ENCODE data around the gene DNAJC11.
"Not testable (repeated sequence)": the region's sequence is repeated elsewhere in the genome, so short reads cannot be mapped to it uniquely, and the experiment has no call there.

DNAJC11 gene

GRCh38 chr1:6653436-6654290 lies 48.0 kb downstream of the DNAJC11 start:
- H3K9me3 Mint-ChIP-seq: no peaks in the 10 kb centered on the region
- H3K27ac Mint-ChIP-seq: no peak overlapping the region
- no peak for DNase-seq (ENCODE audit: low spot score in 2 of 2)
- H3K36me3 Mint-ChIP-seq: peaks cover 10% of the 10 kb centered on the region
- H3K27me3 Mint-ChIP-seq: no peaks in the 10 kb centered on the region
- no peaks in the 10 kb centered on the region for H3K4me1 Mint-ChIP-seq
- H3K4me3 Mint-ChIP-seq: no peak overlapping the region
- ATAC-seq (ENCODE audit: low read depth): no peak

GRCh38 chr1:6652986-6653385 lies 48.6 kb downstream of the DNAJC11 start:
- H3K4me3 Mint-ChIP-seq: no peak overlapping the region
- no peak overlapping the region for H3K27ac Mint-ChIP-seq
- no peaks in the 10 kb centered on the region for H3K27me3 Mint-ChIP-seq
- H3K4me1 Mint-ChIP-seq: no peaks in the 10 kb centered on the region
- no peaks in the 10 kb centered on the region for H3K9me3 Mint-ChIP-seq
- ATAC-seq (ENCODE audit: low read depth) (no peak), DNase-seq (ENCODE audit: low spot score in 2 of 2) (no peak)
- peaks cover 10% of the 10 kb centered on the region for H3K36me3 Mint-ChIP-seq

GRCh38 chr1:6651909-6652308 lies 49.7 kb downstream of the DNAJC11 start:
- peaks cover 10% of the 10 kb centered on the region for H3K36me3 Mint-ChIP-seq

GRCh38 chr1:6648556-6648955 lies 53.1 kb downstream of the DNAJC11 start:
- Mint-ChIP-seq H3K4me3 (no peak overlapping the region), H3K27ac (no peak overlapping the region), H3K27me3 (no peaks in the 10 kb centered on the region), H3K36me3 (peaks cover 10% of the 10 kb centered on the region), H3K4me1 (no peaks in the 10 kb centered on the region), H3K9me3 (no peaks in the 10 kb centered on the region)
- DNase-seq (ENCODE audit: low spot score in 2 of 2) (no peak), ATAC-seq (ENCODE audit: low read depth) (no peak)

More at GRCh38 chr1:6651909-6652308, 49.7 kb downstream of the DNAJC11 start:
- Mint-ChIP-seq H3K27ac (no peak overlapping the region), H3K4me1 (no peaks in the 10 kb centered on the region), H3K4me3 (no peak overlapping the region), H3K9me3 (no peaks in the 10 kb centered on the region), H3K27me3 (no peaks in the 10 kb centered on the region)
- DNase-seq (ENCODE audit: low spot score in 2 of 2) (no peak), ATAC-seq (ENCODE audit: low read depth) (no peak)

- Mint-ChIP-seq H3K27ac (no peak overlapping the region), H3K4me1 (no peaks in the 10 kb centered on the region), H3K36me3 (peaks cover 15% of the 10 kb centered on the region), H3K27me3 (no peaks in the 10 kb centered on the region), H3K4me3 (no peak overlapping the region), H3K9me3 (no peaks in the 10 kb centered on the region)
- peak in 1 of 2 donors; percentile 40 for DNase-seq (ENCODE audit: low spot score in 2 of 2)
- peak; percentile 55 for ATAC-seq (ENCODE audit: low read depth)
These were observed 55.0 kb downstream of the DNAJC11 start for GRCh38 chr1:6646499-6647148.

GRCh38 chr1:6645018-6645417 lies 56.6 kb downstream of the DNAJC11 start:
- Mint-ChIP-seq H3K4me1 (no peaks in the 10 kb centered on the region), H3K9me3 (no peaks in the 10 kb centered on the region), H3K27ac (no peak overlapping the region), H3K36me3 (peaks cover 13% of the 10 kb centered on the region), H3K4me3 (no peak overlapping the region), H3K27me3 (no peaks in the 10 kb centered on the region)
- ATAC-seq (ENCODE audit: low read depth) (no peak), DNase-seq (ENCODE audit: low spot score in 2 of 2) (no peak)

GRCh38 chr1:6640867-6641266 lies 60.7 kb downstream of the DNAJC11 start:
- not testable (repeated sequence) for DNase-seq (ENCODE audit: low spot score in 2 of 2); H3K4me3 Mint-ChIP-seq
- H3K36me3 Mint-ChIP-seq: peaks cover 18% of the 10 kb centered on the region

GRCh38 chr1:6638226-6638625 lies 63.4 kb downstream of the DNAJC11 start:
- Mint-ChIP-seq H3K4me3 (no peak overlapping the region), H3K9me3 (no peaks in the 10 kb centered on the region), H3K36me3 (peaks cover 20% of the 10 kb centered on the region), H3K27ac (no peak overlapping the region), H3K4me1 (no peaks in the 10 kb centered on the region), H3K27me3 (no peaks in the 10 kb centered on the region)
- no peak for ATAC-seq (ENCODE audit: low read depth)
- no peak for DNase-seq (ENCODE audit: low spot score in 2 of 2)

More at GRCh38 chr1:6640867-6641266, 60.7 kb downstream of the DNAJC11 start:
- not testable (repeated sequence) for ATAC-seq (ENCODE audit: low read depth); H3K27me3 Mint-ChIP-seq; H3K27ac Mint-ChIP-seq; H3K4me1 Mint-ChIP-seq; H3K9me3 Mint-ChIP-seq

- DNase-seq (ENCODE audit: low spot score in 2 of 2) (no peak), ATAC-seq (ENCODE audit: low read depth) (no peak)
- H3K27me3 Mint-ChIP-seq: no peaks in the 10 kb centered on the region
- no peak overlapping the region for H3K27ac Mint-ChIP-seq
- H3K36me3 Mint-ChIP-seq: peaks cover 19% of the 10 kb centered on the region
- no peaks in the 10 kb centered on the region for H3K4me1 Mint-ChIP-seq
- H3K9me3 Mint-ChIP-seq: no peaks in the 10 kb centered on the region
- no peak overlapping the region for H3K4me3 Mint-ChIP-seq
These were observed 63.8 kb downstream of the DNAJC11 start for GRCh38 chr1:6637770-6638169.

GRCh38 chr1:6636778-6637177 lies 64.8 kb downstream of the DNAJC11 start:
- not testable (repeated sequence) for H3K9me3 Mint-ChIP-seq; DNase-seq (ENCODE audit: low spot score in 2 of 2); H3K27ac Mint-ChIP-seq; ATAC-seq (ENCODE audit: low read depth); H3K4me1 Mint-ChIP-seq; H3K27me3 Mint-ChIP-seq; H3K4me3 Mint-ChIP-seq
- peaks cover 14% of the 10 kb centered on the region for H3K36me3 Mint-ChIP-seq

- Mint-ChIP-seq H3K4me3 (no peak overlapping the region), H3K27me3 (no peaks in the 10 kb centered on the region), H3K36me3 (peaks cover 11% of the 10 kb centered on the region), H3K4me1 (no peaks in the 10 kb centered on the region), H3K27ac (peak overlapping the region; percentile 65), H3K9me3 (no peaks in the 10 kb centered on the region)
- DNase-seq (ENCODE audit: low spot score in 2 of 2) (no peak), ATAC-seq (ENCODE audit: low read depth) (no peak)
These were observed 65.5 kb downstream of the DNAJC11 start for GRCh38 chr1:6635910-6636760.

GRCh38 chr1:6635161-6635909 lies 66.3 kb downstream of the DNAJC11 start:
- no peaks in the 10 kb centered on the region for H3K27me3 Mint-ChIP-seq
- H3K27ac Mint-ChIP-seq: peak overlapping the region; percentile 65
- no peak for DNase-seq (ENCODE audit: low spot score in 2 of 2)
- H3K36me3 Mint-ChIP-seq: peaks cover 11% of the 10 kb centered on the region
- H3K4me3 Mint-ChIP-seq: no peak overlapping the region
- no peaks in the 10 kb centered on the region for H3K4me1 Mint-ChIP-seq
- no peak for ATAC-seq (ENCODE audit: low read depth)
- no peaks in the 10 kb centered on the region for H3K9me3 Mint-ChIP-seq

- peaks cover 12% of the 10 kb centered on the region for H3K36me3 Mint-ChIP-seq
- no peak overlapping the region for H3K4me3 Mint-ChIP-seq
- DNase-seq (ENCODE audit: low spot score in 2 of 2) (no peak), ATAC-seq (ENCODE audit: low read depth) (peak; percentile 53)
- no peaks in the 10 kb centered on the region for H3K27me3 Mint-ChIP-seq
- H3K9me3 Mint-ChIP-seq: no peaks in the 10 kb centered on the region
- H3K27ac Mint-ChIP-seq: no peak overlapping the region
- H3K4me1 Mint-ChIP-seq: peaks cover under 1% of the 10 kb centered on the region
These were observed 67.1 kb downstream of the DNAJC11 start for GRCh38 chr1:6634371-6635052.

Measured in memory B cell (primary cell).